ENCODE results near the gene ARSB. TPM values are rescaled to one million over a fixed set of nuclear protein-coding genes. Genes with fewer than 3 reads are reported as not detected.

The ARSB gene
- total RNA-seq, 3 donors from 2014 or later = 9.8 to 17.6 (median 10.0) TPM

DNA sequence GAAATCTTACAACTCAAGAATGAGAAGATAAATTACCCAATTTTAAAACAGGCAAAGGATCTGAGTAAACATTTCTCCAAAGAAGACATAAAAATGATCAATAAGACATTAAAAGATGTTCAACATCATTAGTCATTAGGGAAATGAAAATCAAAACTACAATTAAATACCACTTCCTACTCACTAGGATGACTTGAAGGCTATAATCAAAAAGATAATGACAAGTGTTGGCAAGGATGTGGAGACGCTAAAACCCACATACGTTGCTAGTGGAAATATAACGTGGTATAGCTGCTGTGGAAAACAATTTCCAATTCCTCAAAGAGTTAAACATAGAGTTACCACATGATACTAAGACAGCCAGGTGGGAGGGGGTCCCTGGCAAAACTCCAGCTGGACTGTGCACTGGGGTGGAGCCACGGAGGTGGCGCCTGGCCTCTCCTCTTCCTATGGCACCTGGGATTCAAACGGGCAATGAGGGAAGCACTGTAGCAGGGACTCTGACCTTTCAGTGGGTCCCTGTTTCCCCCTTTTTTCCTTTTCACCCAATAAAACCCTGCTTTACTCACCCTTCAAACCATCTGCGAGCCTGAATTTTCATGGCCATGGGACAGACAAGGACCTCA is 5.9 kb downstream of the ARSB start:
- no peak for DNase-seq (ENCODE audit: low spot score in 2 of 2)
- Histone ChIP-seq H3K9me3 (no peaks in the 10 kb centered on the region), H3K4me3 (no peak overlapping the region), H3K36me3 (no peaks in the 10 kb centered on the region), H3K4me1 (no peaks in the 10 kb centered on the region), H3K27me3 (no peaks in the 10 kb centered on the region), H3K27ac (no peak overlapping the region)
- intact Hi-C loops (cut with DNase I; ENCODE audit: low total_unique reads) = no loop called here
- TF ChIP-seq POLR2AphosphoS5 (IDR thresholded peaks at IDR 0.05) (no peak), POLR2A (IDR thresholded peaks at IDR 0.05) (no peak)
- TF ChIP-seq, protein P1, sequence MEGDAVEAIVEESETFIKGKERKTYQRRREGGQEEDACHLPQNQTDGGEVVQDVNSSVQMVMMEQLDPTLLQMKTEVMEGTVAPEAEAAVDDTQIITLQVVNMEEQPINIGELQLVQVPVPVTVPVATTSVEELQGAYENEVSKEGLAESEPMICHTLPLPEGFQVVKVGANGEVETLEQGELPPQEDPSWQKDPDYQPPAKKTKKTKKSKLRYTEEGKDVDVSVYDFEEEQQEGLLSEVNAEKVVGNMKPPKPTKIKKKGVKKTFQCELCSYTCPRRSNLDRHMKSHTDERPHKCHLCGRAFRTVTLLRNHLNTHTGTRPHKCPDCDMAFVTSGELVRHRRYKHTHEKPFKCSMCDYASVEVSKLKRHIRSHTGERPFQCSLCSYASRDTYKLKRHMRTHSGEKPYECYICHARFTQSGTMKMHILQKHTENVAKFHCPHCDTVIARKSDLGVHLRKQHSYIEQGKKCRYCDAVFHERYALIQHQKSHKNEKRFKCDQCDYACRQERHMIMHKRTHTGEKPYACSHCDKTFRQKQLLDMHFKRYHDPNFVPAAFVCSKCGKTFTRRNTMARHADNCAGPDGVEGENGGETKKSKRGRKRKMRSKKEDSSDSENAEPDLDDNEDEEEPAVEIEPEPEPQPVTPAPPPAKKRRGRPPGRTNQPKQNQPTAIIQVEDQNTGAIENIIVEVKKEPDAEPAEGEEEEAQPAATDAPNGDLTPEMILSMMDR (IDR thresholded peaks at IDR 0.05) = no peak

DNA sequence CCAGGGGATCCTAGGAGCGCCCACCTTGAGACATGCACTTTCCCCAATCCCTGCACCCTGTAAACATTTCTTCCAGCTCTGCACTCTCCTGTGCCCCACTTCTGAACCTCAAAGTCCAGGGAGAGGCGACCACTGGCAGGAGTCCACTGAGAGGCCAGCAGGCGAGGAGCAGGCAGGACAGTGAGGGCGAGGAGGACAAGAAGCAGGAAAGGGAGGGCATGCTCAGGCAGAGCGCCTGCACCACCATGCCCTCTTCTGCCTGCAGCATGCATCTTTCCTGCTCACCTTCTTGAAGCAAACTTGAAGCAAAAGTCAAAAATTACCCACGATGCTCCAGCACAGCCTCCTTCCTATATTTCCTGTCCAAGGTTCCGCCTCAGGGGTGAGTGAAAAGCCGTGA is 10.1 kb downstream of the ARSB start:
- intact Hi-C loops (cut with DNase I; ENCODE audit: low total_unique reads) = no loop called here
- Histone ChIP-seq H3K9me3 (no peaks in the 10 kb centered on the region), H3K36me3 (no peaks in the 10 kb centered on the region), H3K4me1 (no peaks in the 10 kb centered on the region), H3K4me3 (no peak overlapping the region), H3K27me3 (no peaks in the 10 kb centered on the region), H3K27ac (no peak overlapping the region)
- DNase-seq (ENCODE audit: low spot score in 2 of 2) = no peak
- TF ChIP-seq, protein P1 (IDR thresholded peaks at IDR 0.05) = no peak
- TF ChIP-seq POLR2A (IDR thresholded peaks at IDR 0.05) = no peak
- no peak for TF ChIP-seq POLR2AphosphoS5 (IDR thresholded peaks at IDR 0.05)

DNA sequence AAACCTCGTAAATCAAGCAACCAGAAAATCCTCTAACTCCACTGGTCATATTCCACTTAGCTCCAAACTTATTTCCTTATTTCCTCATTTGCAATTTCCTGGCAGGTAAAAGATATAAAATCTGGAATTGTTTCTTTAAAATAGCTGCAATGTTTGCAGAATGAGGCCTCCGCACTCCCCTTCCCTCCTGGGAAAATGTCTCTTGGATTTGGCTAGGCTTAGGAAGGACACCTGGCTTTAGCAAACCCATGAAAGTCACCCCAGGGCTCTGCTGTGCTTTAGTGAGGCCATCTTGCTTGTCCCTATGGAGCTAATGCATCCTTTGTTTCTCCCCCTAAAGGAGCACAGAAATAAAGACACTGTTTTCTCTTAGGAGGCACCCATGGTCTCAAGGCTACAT is 10.5 kb downstream of the ARSB start:
- no peaks in the 10 kb centered on the region for H3K36me3 ChIP-seq
- no peaks in the 10 kb centered on the region for H3K27me3 ChIP-seq
- TF ChIP-seq POLR2AphosphoS5 (IDR thresholded peaks at IDR 0.05) (no peak), POLR2A (IDR thresholded peaks at IDR 0.05) (no peak)
- TF ChIP-seq, protein P1 (IDR thresholded peaks at IDR 0.05) = no peak
- H3K9me3 ChIP-seq = no peaks in the 10 kb centered on the region
- DNase-seq (ENCODE audit: low spot score in 2 of 2) = no peak
- no peak overlapping the region for H3K4me3 ChIP-seq
- H3K4me1 ChIP-seq = no peaks in the 10 kb centered on the region
- intact Hi-C loops (cut with DNase I; ENCODE audit: low total_unique reads) = no loop called here
- H3K27ac ChIP-seq = no peak overlapping the region

DNA sequence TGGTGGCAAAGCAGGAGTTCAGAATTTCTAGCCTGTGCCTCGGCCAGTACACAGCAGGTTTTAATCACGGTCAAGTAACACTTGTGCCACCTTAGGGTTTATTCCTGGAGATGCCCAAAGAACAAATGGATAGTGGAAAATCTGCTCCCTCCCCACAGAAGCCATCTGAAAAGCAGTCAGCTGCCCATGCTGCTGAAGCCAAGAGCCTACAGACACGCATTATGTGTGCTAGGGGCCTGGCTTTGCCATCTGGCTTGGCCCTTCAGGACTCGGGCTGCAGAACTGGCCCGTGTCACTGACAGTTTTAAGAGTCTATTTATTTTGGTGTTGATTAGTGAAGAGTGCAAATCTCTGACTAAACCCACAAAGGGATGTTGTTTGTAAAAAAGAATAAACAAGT is 11.1 kb downstream of the ARSB start:
- Histone ChIP-seq H3K9me3 (no peaks in the 10 kb centered on the region), H3K27me3 (no peaks in the 10 kb centered on the region), H3K27ac (no peak overlapping the region), H3K36me3 (no peaks in the 10 kb centered on the region), H3K4me1 (no peaks in the 10 kb centered on the region), H3K4me3 (no peak overlapping the region)
- intact Hi-C loops (cut with DNase I; ENCODE audit: low total_unique reads) = no loop called here
- no peak for TF ChIP-seq POLR2AphosphoS5 (IDR thresholded peaks at IDR 0.05)
- TF ChIP-seq, protein P1 (IDR thresholded peaks at IDR 0.05) = no peak
- no peak for TF ChIP-seq POLR2A (IDR thresholded peaks at IDR 0.05)
- no peak for DNase-seq (ENCODE audit: low spot score in 2 of 2)

DNA sequence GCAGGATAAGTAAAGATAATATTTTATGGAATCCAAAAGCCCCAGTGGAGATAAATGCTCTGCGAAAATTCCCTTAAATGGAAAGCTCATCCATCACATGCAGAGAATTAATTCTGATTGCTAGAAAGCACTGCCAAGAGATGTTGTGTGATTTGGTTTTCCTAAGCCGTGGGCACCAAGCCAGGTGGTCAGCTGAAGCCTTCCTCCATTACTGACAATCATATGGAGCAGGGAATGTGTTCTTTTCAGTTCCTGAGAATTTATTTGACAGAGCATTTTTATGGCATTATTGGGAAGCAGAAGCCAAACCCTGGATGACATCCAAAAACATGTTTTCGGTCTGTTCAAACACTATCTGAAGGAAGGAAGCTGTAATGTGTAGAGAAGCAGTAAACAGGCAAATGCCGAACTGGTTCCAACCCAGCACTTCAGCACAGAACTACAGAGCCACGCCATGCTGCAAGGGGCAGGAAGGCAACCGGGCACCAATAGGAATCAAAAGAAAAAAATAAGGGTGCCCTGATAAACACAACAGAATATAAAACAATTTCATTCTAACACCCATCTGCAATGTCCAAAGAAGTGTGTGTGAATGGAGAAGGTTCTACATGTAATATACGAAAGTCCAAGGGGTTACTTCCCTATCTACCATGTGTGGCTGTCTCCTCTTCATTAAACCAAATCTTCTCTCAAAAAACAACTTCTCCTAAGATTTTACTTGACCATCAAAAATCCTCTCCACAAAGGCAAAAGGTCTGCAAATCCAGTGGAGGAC is 12.3 kb downstream of the ARSB start:
- no peak overlapping the region for H3K27ac ChIP-seq
- no peaks in the 10 kb centered on the region for H3K4me1 ChIP-seq
- H3K4me3 ChIP-seq = no peak overlapping the region
- no peak for DNase-seq (ENCODE audit: low spot score in 2 of 2)
- intact Hi-C loops (cut with DNase I; ENCODE audit: low total_unique reads) = no loop called here
- TF ChIP-seq, protein P1 (IDR thresholded peaks at IDR 0.05) = no peak
- no peak for TF ChIP-seq POLR2A (IDR thresholded peaks at IDR 0.05)
- no peak for TF ChIP-seq POLR2AphosphoS5 (IDR thresholded peaks at IDR 0.05)
- no peaks in the 10 kb centered on the region for H3K36me3 ChIP-seq
- H3K27me3 ChIP-seq = no peaks in the 10 kb centered on the region
- no peaks in the 10 kb centered on the region for H3K9me3 ChIP-seq

All from breast epithelium (tissue), 4 donors.